Vagina (tissue), 2 donors: Measurements from ENCODE around the gene UBE2E2.

ENCODE experiments used
- POLR2A ChIP-seq, 2 donors: fragments of 450-650 bp; IDR thresholded peaks; one replicate each; pipeline ENCODE4 v1.6.1; 2017; ENCODE audit warnings: antibody characterized with exemption in 2 of 2, mild to moderate bottlenecking in 2 of 2, moderate library complexity in 2 of 2
- POLR2AphosphoS5 ChIP-seq, 2 donors: sonication (generic); formaldehyde crosslinking; IDR thresholded peaks; one replicate each; pipeline ENCODE4 v1.9.0; 2017; ENCODE audit warnings: antibody characterized with exemption in 2 of 2, mild to moderate bottlenecking in 2 of 2, low read depth in 1 of 2; ENCODE audit not compliant: insufficient read depth in 1 of 2
- TF ChIP-seq, protein P1 (sequence below), 3 experiments: fragments of 450-650 bp in 2 of 3; fragments of 200-600 bp in 1 of 3; sonication (generic) in 1 of 3; IDR thresholded peaks; one replicate each; pipeline ENCODE4 v1.5.1; 2017 to 2019; ENCODE audit warnings: antibody characterized with exemption in 3 of 3, mild to moderate bottlenecking in 2 of 3, moderate library complexity in 2 of 3

DNA sequence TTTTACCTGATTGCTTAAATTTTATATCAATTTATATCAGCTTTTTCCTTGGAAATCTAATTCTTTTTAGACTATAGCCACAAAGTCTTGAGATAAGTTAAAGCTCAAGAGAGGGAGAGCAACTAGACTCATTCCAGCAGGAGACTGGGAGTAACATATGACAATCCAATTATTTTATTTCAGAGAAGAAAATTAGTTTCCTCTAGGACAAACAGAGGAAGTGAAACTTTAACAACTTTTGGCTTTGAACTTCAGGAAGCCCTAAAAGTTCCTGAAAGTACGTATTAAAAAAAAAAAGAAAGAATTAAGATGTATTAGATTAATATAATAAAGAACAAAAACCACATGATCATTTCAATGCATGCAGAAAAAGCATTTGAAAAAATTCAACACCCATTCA is 13.9 kb upstream of the UBE2E2 start:
- TF ChIP-seq, protein P1, sequence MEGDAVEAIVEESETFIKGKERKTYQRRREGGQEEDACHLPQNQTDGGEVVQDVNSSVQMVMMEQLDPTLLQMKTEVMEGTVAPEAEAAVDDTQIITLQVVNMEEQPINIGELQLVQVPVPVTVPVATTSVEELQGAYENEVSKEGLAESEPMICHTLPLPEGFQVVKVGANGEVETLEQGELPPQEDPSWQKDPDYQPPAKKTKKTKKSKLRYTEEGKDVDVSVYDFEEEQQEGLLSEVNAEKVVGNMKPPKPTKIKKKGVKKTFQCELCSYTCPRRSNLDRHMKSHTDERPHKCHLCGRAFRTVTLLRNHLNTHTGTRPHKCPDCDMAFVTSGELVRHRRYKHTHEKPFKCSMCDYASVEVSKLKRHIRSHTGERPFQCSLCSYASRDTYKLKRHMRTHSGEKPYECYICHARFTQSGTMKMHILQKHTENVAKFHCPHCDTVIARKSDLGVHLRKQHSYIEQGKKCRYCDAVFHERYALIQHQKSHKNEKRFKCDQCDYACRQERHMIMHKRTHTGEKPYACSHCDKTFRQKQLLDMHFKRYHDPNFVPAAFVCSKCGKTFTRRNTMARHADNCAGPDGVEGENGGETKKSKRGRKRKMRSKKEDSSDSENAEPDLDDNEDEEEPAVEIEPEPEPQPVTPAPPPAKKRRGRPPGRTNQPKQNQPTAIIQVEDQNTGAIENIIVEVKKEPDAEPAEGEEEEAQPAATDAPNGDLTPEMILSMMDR (IDR thresholded peaks at IDR 0.05), result no peak
- TF ChIP-seq POLR2A (IDR thresholded peaks at IDR 0.05), result no peak
- TF ChIP-seq POLR2AphosphoS5 (IDR thresholded peaks at IDR 0.05; ENCODE audit: insufficient read depth in 1 of 2, low read depth in 1 of 2), result no peak
